Left renal cortex interstitium (tissue), 4 donors: ENCODE results near the gene RAB30. TPM values are rescaled to one million over a fixed set of nuclear protein-coding genes. Genes with fewer than 3 reads are reported as not detected.
"Not testable (repeated sequence)": the region's sequence is repeated elsewhere in the genome, so short reads cannot be mapped to it uniquely, and the experiment has no call there.

ENCODE experiments used
- DNase-seq, 4 donors: peaks; one replicate each; pipeline ENCODE4 v3.0.0-alpha.2; 2013; ENCODE audit warnings: low read depth in 4 of 4, low spot score in 2 of 4, missing footprints in 1 of 4
- polyA plus RNA-seq, 4 donors: library from polyadenylated mRNA; unstranded; fragments of 120-200 nt; gene quantifications; one replicate each; pipeline ENCODE4 v1.2.1, GENCODE V29; 2013; ENCODE audit not compliant: insufficient read length in 4 of 4

RAB30 gene
- polyA plus RNA-seq, 4 donors: 8.2 to 8.9 (median 8.4) TPM

DNA sequence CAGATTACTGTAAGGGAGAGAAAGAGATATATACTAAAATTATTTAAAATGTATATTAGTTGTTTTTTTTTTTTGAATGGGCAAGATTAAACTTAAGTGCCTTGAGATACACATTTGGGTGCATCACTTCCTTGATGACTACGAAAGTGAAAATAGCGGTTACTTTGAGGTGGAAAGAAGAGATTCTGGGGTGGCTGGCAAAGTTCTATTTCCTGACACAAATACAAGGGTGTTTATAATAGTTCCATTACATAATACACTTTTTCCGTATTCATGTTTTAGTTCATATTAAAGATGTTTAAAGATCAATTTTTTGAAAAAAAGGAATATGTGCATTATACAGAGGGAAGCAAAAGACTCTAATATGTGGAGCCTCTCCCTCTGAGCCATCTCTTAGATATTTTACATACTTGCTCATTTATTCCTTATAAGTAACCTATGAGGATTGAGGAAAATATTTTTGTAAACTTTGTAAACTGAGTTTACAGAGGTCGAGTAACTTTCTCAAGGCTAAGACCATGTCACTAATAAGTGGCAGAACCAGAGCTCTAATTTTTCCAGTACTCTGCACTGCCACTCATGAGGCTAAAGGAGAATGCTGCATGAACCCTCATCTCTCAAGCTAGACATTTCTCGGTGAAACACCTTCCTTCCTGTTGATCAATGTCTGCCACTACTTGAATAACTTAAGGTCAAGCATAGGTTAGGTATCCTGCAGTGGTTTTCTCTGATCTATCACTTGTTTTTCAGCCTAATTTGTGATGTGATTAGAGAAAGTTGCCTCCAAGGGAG, 111.5 kb downstream of the RAB30 start:
- DNase-seq: no peak

DNA sequence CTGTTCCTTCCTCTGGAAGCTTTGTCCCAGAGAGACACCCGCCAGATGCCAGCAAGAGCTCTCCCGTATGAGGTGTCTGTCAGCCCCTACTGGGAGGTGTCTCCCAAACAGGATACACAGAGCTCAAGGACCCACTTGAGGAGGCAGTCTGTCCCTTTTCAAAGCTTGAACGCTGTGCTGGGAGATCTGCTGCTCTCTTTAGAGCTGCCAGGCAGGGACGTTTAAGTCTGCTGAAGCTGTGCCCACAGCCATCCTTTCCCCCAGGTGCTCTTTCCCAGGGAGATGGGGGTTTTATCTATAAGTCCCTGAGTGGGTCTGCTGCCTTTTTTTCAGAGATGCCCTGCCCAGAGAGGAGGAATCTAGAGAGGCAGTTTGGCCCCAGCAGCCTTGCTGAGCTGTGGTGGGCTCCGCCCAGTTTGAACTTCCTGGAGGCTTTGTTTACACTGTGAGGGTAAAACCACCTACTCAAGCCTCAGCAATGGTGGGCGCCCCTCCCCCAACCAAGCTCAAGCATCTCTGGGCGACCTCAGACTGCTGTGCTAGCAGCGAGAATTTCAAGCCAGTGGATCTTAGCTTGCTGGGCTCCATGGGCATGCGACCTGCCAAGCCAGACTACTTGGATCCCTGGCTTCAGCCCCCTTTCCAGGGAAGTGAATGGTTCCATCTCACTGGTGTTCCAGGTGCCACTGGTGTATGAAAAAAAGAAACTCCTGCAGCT, 115.8 kb downstream of the RAB30 start:
- not testable (repeated sequence) for DNase-seq

DNA sequence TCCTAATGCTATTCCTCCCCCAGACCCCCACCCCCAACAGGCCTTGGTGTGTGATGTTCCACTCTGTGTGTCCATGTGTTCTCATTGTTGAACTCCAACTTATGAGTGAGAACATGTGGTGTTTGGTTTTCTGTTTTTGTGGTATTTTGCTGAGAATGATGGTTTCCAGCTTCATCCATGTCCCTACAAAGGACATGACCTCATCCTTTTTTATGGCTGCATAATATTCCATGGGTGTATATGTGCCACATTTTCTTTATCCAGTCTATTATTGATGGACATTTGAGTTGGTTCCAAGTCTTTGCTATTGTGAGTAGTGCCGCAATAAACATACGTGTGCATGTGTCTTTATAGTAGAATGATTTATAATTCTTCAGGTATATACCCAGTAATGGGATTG, 121.2 kb downstream of the RAB30 start:
- not testable (repeated sequence) for DNase-seq

DNA sequence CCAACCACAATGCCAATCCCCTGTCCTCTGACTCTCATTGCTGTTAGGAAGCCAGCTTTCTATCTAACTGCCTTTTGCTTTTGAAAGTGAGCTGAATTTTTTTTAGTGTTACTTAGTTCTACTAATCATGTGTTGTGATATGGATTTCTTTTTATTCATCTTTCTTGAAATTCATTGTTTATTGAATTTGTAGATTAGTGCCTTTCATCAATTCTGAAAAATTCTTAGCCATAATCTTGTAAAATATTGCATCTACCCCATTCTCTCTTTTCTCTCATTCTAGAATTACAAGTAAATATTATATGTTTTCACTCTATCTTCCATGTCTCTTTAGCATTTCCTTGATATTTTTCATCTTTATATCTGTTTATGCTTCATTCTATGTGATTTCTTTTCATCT, 122.3 kb downstream of the RAB30 start:
- DNase-seq: no peak

DNA sequence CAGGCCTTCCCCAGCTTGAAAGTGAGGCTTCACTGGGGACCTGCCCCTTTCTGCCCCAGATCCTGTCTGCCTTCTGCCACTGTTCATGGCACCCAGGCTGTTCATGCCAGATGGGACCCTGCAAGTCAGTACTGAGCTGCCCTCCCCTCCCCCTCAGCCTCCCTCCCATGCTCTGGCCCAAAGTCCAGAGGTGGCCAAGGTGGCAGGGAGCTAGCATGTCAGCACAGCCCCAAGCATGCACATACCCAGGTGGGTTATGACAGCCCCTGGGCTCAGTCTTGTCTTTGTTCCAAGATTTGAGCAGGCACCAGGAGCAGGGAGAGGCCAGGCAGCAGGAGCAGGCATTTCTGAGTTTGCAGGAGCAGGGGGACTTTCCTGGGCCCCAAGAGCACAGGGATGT, 126.0 kb downstream of the RAB30 start:
- DNase-seq: no peak

DNA sequence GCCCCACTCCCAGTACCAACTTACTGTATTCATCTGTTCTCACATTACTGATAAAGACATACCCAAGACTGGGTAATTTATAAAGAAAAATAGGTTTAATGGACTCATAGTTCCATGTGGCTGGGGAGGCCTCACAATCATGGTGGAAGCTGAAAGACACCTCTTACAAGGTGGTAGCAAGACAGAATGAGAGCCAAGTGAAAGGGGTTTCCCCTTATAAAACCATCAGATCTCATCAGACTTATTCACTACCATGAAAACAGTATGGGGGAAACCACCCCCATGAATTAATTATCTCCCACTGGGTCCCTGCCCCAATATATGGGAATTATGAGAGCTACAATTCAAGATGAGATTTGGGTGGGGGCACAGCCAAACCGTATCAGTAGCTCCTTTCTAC, 126.7 kb downstream of the RAB30 start:
- DNase-seq: not testable (repeated sequence)

DNA sequence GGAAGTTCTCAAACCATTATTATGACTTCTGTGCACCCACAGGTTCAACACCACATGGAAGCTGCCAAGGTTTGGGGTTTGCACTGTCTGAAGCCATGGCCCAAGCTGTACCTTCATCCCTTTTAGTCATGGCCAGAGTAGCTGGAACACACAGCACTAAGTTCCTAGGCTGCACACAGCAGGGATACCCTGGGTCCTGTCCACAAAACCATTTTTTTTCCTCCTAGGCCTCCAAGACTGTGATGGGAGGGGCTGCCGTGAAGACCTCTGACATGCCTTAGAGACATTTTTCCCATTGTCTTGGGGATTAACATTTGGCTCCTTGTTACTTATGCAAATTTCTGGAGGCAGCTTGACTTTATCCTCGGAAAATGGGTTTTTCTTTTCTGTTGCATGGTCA, 127.5 kb downstream of the RAB30 start:
- no peak for DNase-seq

DNA sequence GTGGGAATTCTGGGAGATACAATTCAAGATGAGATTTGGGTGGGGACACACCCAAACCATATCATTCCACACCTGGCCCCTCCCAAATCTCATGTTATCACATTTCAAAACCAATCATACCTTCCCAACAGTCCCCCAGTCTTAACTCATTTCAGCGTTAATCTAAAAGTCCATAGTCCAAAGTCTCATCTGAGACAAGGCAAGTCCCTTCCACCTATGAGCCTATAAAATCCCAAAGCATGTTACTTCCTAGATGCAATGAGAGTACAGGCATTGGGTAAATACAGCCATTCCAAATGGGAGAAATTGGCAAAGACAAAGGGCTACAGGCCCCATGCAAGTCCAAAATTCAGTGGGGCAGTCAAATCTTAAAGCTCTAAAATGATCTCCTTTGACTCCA, 128.3 kb downstream of the RAB30 start:
- DNase-seq: not testable (repeated sequence)

DNA sequence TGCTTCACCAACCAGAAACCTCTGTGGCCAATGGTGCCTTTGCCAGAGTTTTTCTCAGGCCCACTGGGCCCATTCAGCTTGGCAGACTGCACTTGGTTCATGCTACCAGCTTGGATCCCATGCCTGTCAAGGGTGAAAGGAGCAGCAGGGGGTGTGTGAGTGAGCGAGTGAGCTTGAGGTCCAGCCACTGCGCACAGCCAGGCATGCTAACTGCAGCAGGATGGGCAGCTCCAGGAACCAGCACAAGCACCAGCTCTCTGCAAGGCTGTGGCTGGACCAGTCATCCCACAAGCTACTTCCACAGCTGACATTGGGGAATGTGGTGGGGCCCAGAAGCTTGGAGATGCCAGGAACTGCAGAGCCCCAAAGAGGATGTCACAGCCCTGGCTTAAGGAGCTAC, 129.3 kb downstream of the RAB30 start:
- DNase-seq: no peak

DNA sequence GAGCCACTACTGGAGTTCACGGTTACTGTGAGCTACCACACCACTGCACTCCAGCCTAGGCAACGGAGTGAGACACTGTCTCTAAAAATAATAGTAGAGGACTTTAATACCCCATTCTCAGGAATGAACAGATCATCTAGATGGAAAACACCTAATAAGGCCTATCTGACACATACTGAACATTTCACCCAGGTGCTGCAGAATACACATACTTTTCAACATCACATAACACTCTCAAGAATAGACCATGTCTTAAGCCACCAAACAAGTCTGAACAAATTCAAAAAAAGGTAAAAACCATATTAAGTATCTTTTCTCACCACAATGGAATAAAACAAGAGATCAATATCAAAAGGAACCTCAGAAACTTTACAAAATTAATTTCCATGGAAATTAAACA, 132.2 kb downstream of the RAB30 start:
- DNase-seq: no peak

DNA sequence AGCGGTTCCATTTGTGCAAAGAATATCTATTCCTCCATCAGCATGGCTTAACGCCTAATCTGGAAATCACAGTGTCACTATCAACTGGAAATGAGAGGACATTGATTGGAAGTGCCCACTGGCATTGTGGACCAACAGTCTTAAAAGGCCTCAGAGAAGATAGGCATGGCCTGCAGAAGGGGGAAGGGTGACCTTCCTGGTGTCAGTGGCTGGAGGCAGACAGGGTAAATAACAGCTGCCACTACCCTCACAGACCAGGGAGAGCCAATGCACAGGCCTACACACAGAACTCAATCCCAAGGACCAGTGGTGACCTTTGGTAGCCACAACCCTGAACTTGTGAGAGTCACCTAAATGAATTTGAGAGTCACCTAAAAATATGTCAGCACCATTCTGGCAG, 134.1 kb downstream of the RAB30 start:
- DNase-seq: no peak

DNA sequence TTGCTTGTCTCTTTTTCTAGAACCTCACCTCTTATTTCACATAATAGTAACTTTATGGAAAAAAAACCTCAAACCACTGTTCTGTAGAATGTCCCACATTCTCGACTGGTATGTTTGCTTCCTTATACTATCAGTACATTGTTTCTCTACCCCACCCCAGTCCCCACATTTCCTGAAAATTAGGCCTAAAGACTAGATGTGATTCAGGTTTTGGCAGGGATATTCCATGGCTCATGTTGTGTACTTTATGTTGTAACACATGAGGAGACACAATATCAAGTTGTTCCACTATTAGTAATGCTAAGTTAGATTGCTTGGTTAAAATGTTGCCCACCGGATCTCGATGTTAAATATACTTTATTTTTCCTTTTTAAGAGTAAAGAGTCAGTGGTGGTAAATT, 135.4 kb downstream of the RAB30 start:
- no peak for DNase-seq

DNA sequence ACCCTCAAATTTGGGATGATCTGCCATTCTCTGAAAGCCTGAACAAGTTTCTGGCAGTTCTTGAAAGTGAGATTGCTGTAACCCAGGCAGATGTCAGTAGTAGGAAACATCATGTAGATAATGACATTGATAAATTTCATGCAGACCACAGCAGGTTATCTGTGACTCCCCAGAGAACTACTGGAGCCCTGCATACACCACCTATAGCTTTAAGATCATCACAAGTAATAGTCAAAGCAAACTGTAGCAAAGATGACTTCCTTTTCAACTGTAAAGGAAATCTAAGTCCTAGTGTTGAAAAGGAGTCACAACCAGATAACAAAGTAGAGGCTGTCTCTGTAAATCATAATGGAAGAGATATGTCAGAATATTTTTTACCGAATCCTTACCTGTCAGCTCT, 139.1 kb downstream of the RAB30 start:
- no peak for DNase-seq

DNA sequence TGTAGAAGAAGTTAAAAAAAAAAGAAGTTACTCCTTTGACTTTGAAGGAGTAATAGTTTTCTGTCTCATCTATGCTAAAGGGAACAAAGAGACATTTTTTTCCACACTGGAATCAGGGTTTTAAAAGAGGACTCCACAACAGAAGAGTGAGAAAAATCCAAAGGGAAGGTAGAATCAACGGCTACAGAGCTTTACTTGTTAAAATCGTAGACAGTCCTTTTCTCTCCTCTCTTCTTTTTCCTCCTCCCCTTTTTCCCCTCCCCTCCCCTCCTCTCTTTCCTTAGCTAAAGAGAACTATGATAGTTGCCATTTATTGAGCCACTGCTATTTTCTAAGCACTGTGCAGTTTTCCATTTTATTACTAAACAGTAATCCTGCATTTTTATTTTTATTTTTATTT, 141.0 kb downstream of the RAB30 start:
- no peak for DNase-seq

DNA sequence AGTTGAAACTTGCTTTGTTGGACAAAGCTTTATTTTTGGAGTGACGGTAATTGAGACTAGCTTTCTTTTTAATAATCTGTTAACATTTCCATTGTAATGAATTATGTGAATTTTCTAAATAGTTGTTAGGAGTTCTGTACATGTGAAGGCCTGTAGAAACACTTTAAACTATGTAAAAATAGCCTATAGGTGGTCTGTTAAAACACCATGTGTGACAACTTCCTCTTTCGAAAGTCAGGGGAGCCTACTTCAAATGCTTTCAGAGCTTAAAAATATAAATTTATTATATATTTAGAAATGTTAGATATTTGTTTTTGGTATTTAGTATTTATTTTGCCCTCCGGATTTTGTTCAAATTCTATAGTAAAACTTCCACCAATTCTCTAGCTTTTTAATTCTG, 141.5 kb downstream of the RAB30 start:
- DNase-seq: no peak

DNA sequence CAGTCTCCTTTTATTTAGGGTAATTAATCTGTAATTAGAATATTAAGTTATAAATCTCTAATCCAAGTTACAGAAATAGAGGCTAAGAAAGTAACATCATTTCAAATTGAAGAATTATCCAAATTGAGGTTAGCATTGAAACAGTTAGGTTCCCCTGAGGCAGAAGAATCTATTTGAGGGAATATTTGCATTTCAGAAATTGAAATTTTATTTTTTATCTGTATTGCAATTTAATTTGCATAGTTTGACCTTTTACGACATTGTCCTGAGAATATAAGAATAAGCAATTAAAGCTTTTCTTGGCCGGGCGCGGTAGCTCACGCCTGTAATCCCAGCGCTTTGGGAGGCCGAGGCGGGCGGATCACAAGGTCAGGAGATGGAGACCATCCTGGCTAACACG, 142.6 kb downstream of the RAB30 start:
- no peak for DNase-seq

DNA sequence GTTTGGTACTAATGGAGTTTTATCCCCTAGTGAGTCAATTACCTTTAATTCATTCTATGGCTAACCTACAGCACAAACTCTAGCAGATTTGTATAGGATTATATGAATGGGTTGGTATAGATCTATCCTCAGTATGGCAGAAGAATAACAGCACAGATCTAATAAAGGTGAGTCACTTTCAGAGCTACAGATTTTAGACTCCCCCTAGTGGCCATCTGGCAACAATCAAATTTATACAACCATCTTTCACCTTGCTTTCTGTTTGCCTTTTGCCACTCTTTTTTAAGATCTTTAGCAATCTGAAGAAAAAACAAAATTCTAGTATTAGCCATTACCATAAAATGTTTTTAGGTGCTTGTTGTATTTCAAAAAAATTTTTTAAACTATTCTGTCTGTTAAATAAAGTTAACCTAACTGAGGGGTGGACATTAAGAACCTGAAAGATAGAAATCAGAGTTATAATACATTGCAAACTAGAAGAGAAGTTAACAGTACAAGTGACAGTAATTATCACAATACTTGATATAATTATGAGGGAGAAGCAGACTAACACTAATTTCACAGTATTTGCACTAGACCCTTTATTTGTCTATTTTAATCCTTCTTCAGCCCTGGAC, 144.3 kb downstream of the RAB30 start:
- DNase-seq: peak in 1 of 4 donors; percentile 17

DNA sequence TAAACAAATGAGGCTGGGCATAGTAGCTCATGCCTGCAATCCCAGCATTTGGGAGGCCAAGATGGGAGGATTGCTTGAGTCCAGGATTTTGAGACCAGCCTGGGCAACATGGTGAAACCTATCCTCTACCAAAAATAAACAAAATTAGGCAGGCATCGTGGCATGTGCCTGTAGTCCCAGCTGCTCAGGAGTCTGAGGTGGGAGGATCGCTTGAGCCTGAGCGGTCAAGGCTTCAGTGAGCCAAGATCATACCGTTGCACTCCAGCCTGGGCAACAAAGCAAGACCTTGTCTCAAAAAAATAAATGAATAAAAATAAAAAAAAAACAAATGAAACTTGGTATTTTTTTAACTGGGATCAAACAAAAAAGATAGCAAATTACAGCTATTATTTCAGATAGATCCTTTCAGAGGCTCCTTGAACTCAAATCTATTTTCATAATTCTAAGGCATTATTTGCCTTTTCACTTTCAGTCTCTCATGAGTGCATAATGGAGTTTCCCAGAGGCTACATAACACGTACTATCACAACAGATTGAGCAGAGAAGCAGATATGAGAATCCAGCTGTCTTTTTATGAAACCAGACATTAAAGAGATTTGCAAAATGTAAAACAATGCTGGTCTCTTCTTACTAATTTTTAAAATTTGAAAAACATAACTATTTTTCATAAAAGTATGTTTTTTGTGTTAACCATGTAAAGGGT, 147.0 kb downstream of the RAB30 start:
- DNase-seq: no peak
